ENCODE data around the gene DUSP10. TPM values are rescaled to one million over a fixed set of nuclear protein-coding genes. Genes with fewer than 3 reads are reported as not detected.

DUSP10 gene
- total and polyA plus RNA-seq, 2 donors (not counting 1 experiment from before 2014, with no cell fraction given): 19.4 to 71.7 TPM

DNA sequence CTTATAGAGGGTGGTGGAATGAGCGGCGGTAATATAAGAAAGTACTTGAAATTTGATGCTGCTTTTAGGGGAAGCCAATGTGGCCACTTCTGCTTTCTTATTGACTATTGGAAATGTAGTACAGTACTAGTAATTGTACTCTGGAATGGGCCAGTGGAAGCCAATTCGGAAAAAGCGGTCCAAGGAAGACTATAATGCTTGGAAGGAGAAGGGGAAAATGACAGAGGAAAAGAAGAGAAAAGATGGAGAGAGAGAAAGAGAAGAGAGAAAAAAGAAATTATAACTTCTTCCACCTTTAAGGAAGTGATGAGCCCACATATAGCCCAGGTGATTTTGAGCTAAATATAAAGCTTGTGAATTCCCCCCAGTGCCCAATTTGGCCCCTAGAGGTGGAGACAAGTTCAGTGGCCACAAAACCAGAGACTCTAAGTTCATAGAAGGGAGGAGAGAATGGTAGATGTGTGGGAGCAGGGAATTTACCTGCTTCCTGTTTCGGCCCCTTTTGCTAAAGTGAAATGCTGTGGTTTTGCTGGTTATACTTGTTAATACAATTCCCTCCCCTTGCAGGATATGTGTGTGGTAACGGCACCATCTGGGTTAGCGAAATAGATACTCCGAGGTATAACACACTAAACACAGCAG is 35.7 kb upstream of the DUSP10 start:
- no peaks in the 10 kb centered on the region for H4K20me1 ChIP-seq (ENCODE audit: control insufficient read depth, extremely low read depth, insufficient read depth, low read length)
- no peaks in the 10 kb centered on the region for H3K27me3 ChIP-seq (ENCODE audit: control insufficient read depth, insufficient read depth, low read length)
- no peak overlapping the region for H3K4me2 ChIP-seq (ENCODE audit: extremely low read depth, insufficient read depth, low read length)
- no peaks in the 10 kb centered on the region for H3K36me3 ChIP-seq (ENCODE audit: control insufficient read depth, insufficient read depth, low read length)
- DNase-seq (ENCODE audit: low read depth in 2 of 2): no peak
- TF ChIP-seq, protein P1, sequence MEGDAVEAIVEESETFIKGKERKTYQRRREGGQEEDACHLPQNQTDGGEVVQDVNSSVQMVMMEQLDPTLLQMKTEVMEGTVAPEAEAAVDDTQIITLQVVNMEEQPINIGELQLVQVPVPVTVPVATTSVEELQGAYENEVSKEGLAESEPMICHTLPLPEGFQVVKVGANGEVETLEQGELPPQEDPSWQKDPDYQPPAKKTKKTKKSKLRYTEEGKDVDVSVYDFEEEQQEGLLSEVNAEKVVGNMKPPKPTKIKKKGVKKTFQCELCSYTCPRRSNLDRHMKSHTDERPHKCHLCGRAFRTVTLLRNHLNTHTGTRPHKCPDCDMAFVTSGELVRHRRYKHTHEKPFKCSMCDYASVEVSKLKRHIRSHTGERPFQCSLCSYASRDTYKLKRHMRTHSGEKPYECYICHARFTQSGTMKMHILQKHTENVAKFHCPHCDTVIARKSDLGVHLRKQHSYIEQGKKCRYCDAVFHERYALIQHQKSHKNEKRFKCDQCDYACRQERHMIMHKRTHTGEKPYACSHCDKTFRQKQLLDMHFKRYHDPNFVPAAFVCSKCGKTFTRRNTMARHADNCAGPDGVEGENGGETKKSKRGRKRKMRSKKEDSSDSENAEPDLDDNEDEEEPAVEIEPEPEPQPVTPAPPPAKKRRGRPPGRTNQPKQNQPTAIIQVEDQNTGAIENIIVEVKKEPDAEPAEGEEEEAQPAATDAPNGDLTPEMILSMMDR (conservative IDR thresholded peaks at IDR 0.05 in 1 of 2, IDR thresholded peaks at IDR 0.05 in 1 of 2; ENCODE audit: low read depth in 1 of 2, low read length in 2 of 2): no peak
- no peak for TF ChIP-seq EZH2 (IDR thresholded peaks at IDR 0.05; ENCODE audit: low read length, missing control alignments)
- no peak overlapping the region for H3K27ac ChIP-seq (ENCODE audit: insufficient read depth, low read length)
- H3K4me1 ChIP-seq (ENCODE audit: control insufficient read depth, extremely low read depth, insufficient read depth, low read length): no peaks in the 10 kb centered on the region
- no peaks in the 10 kb centered on the region for H3K79me2 ChIP-seq (ENCODE audit: control insufficient read depth, insufficient read depth, low read length)
- no peak overlapping the region for H3K9ac ChIP-seq (ENCODE audit: insufficient read depth, low read length)
- no peak overlapping the region for H3K4me3 ChIP-seq (replicated peaks in 1 of 4; ENCODE audit: control extremely low read depth in 1 of 4, insufficient read depth in 1 of 4, low read depth in 3 of 4, low read length in 4 of 4)
- no peaks in the 10 kb centered on the region for H3K9me3 ChIP-seq (ENCODE audit: control insufficient read depth, insufficient read depth, low read depth, low read length)
- no peak overlapping the region for H2AFZ ChIP-seq (ENCODE audit: low read length)

DNA sequence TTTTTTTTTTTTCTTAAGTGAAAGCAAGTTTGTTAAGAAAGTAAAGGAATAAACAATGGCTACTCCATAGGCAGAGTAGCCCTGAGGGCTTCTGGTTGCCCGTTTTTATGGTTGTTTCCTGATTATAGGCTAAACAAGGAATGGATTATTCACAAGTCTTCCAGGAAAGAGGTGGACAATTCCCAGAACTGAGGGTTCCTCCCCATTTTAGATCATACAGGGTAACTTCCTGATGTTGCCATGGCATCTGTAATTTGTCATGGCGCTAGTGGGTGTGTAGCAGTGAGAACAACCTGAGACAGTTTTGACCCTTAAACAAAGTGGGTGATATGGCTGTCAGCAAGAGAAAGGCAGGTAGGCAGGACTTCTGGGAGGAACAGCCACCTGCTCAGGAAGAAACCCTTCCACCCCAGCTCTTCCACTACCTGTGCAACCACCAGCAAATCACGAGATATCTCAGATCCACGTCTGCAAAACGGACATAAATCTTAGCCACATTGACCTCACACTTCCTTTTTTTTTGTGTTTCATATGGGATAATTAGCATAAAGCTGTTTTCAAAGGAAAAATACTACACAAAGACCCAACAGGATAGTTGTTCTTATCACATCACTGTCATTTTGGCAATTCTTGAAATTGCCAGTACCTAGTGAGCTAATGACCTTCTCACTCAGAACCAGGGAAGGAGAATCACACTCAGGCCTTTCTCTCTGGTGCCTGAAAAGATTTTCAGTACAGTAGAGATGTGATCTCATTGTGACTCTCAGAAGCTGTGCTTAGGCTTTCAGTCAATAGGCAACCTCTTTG is 34.8 kb upstream of the DUSP10 start:
- Histone ChIP-seq H3K4me2 (ENCODE audit: extremely low read depth, insufficient read depth, low read length) (no peak overlapping the region), H4K20me1 (ENCODE audit: control insufficient read depth, extremely low read depth, insufficient read depth, low read length) (no peaks in the 10 kb centered on the region), H3K4me1 (ENCODE audit: control insufficient read depth, extremely low read depth, insufficient read depth, low read length) (no peaks in the 10 kb centered on the region), H3K9me3 (ENCODE audit: control insufficient read depth, insufficient read depth, low read depth, low read length) (no peaks in the 10 kb centered on the region), H3K27ac (ENCODE audit: insufficient read depth, low read length) (no peak overlapping the region), H2AFZ (ENCODE audit: low read length) (no peak overlapping the region), H3K9ac (ENCODE audit: insufficient read depth, low read length) (no peak overlapping the region), H3K4me3 (replicated peaks in 1 of 4; ENCODE audit: control extremely low read depth in 1 of 4, insufficient read depth in 1 of 4, low read depth in 3 of 4, low read length in 4 of 4) (no peak overlapping the region), H3K36me3 (ENCODE audit: control insufficient read depth, insufficient read depth, low read length) (no peaks in the 10 kb centered on the region), H3K27me3 (ENCODE audit: control insufficient read depth, insufficient read depth, low read length) (no peaks in the 10 kb centered on the region), H3K79me2 (ENCODE audit: control insufficient read depth, insufficient read depth, low read length) (no peaks in the 10 kb centered on the region)
- TF ChIP-seq, protein P1 (conservative IDR thresholded peaks at IDR 0.05 in 1 of 2, IDR thresholded peaks at IDR 0.05 in 1 of 2; ENCODE audit: low read depth in 1 of 2, low read length in 2 of 2): no peak
- TF ChIP-seq EZH2 (IDR thresholded peaks at IDR 0.05; ENCODE audit: low read length, missing control alignments): no peak
- DNase-seq (ENCODE audit: low read depth in 2 of 2): no peak

DNA sequence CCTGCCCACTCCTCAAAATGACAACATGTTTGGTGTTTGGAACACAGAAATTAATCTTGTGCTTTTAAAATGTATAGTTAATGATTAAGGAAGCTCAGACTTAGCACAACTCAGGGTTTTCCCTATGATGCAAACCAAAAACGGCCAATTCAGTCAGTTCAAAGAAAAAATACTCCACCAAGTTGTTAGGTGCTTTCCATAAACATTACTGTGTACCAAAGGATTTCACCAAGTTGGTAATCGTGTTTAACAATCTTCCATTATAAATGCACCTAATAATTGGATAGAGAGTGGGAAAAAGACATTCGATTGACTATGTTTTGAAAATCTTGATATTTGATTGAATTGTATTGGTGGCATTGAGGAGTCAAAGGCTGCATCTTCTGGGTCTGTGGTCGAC is 33.3 kb upstream of the DUSP10 start:
- Histone ChIP-seq H3K27ac (ENCODE audit: insufficient read depth, low read length) (no peak overlapping the region), H3K36me3 (ENCODE audit: control insufficient read depth, insufficient read depth, low read length) (no peaks in the 10 kb centered on the region), H3K79me2 (ENCODE audit: control insufficient read depth, insufficient read depth, low read length) (no peaks in the 10 kb centered on the region), H3K27me3 (ENCODE audit: control insufficient read depth, insufficient read depth, low read length) (no peaks in the 10 kb centered on the region), H3K9ac (ENCODE audit: insufficient read depth, low read length) (no peak overlapping the region), H3K4me1 (ENCODE audit: control insufficient read depth, extremely low read depth, insufficient read depth, low read length) (no peaks in the 10 kb centered on the region), H3K4me2 (ENCODE audit: extremely low read depth, insufficient read depth, low read length) (no peak overlapping the region), H3K9me3 (ENCODE audit: control insufficient read depth, insufficient read depth, low read depth, low read length) (no peaks in the 10 kb centered on the region), H4K20me1 (ENCODE audit: control insufficient read depth, extremely low read depth, insufficient read depth, low read length) (no peaks in the 10 kb centered on the region), H3K4me3 (replicated peaks in 1 of 4; ENCODE audit: control extremely low read depth in 1 of 4, insufficient read depth in 1 of 4, low read depth in 3 of 4, low read length in 4 of 4) (no peak overlapping the region), H2AFZ (ENCODE audit: low read length) (no peak overlapping the region)
- no peak for DNase-seq (ENCODE audit: low read depth in 2 of 2)
- TF ChIP-seq, protein P1 (conservative IDR thresholded peaks at IDR 0.05 in 1 of 2, IDR thresholded peaks at IDR 0.05 in 1 of 2; ENCODE audit: low read depth in 1 of 2, low read length in 2 of 2): no peak
- no peak for TF ChIP-seq EZH2 (IDR thresholded peaks at IDR 0.05; ENCODE audit: low read length, missing control alignments)
